ENCODE results near the gene MALAT1. TPM values are rescaled to one million over a fixed set of nuclear protein-coding genes. Genes with fewer than 3 reads are reported as not detected.

The MALAT1 gene
- total RNA-seq, 1 experiment from 2014 or later = 10,851 TPM

GRCh38 chr11:65497141-65498041 is 1.5 kb upstream of the MALAT1 start:
- Mint-ChIP-seq H3K27me3 (ENCODE audit: insufficient read depth, unreplicated experiment) (no peaks in the 10 kb centered on the region), H3K4me3 (ENCODE audit: unreplicated experiment) (no peak overlapping the region), H3K27ac (ENCODE audit: low read depth, unreplicated experiment) (no peak overlapping the region), H3K9me3 (ENCODE audit: unreplicated experiment) (no peaks in the 10 kb centered on the region), H3K36me3 (ENCODE audit: insufficient read depth, unreplicated experiment) (no peaks in the 10 kb centered on the region), H3K4me1 (ENCODE audit: insufficient read depth, unreplicated experiment) (peaks cover 17% of the 10 kb centered on the region)
- POLR2A ChIA-PET = interaction anchor here (0.6 to 30.1 kb wide), 28 partner anchors 6 to 418 kb away, joined by 3 to 2994 read pairs (median 8); partner anchors contain the start of genes DPF2, FAM89B, FRMD8 and MALAT1
- TF ChIP-seq CTCF (IDR thresholded peaks at IDR 0.05; ENCODE audit: unreplicated experiment) = no peak
- CTCF ChIA-PET = interaction anchor here (0.6 to 3.1 kb wide), 17 partner anchors 7 to 183 kb away, joined by 3 to 17 read pairs (median 4); partner anchors contain the start of genes CDC42EP2 and FAM89B
- DNase-seq (ENCODE audit: unreplicated experiment) = peak; percentile 98
- BruUV-seq (replicated peaks) = no TSS peak
- intact Hi-C loops (cut with micrococcal nuclease) = loop anchor here (1.0 to 2.0 kb wide), 3 partner anchors 21 to 45 kb away; no protein-coding TSS in a partner anchor

GRCh38 chr11:65498042-65498726 is 661 bp upstream of the MALAT1 start:
- CTCF ChIA-PET = interaction anchor here (0.6 to 3.1 kb wide), 16 partner anchors 8 to 184 kb away, joined by 3 to 17 read pairs (median 4); partner anchors contain the start of genes CDC42EP2 and NEAT1
- no peaks in the 10 kb centered on the region for H3K9me3 Mint-ChIP-seq (ENCODE audit: unreplicated experiment)
- no peak overlapping the region for H3K27ac Mint-ChIP-seq (ENCODE audit: low read depth, unreplicated experiment)
- H3K4me3 Mint-ChIP-seq (ENCODE audit: unreplicated experiment) = no peak overlapping the region
- peak; percentile 72 for DNase-seq (ENCODE audit: unreplicated experiment)
- TF ChIP-seq CTCF (IDR thresholded peaks at IDR 0.05; ENCODE audit: unreplicated experiment) = no peak
- BruUV-seq (replicated peaks) = TSS peak; percentile 30
- intact Hi-C loops (cut with micrococcal nuclease) = no loop called here
- no peaks in the 10 kb centered on the region for H3K36me3 Mint-ChIP-seq (ENCODE audit: insufficient read depth, unreplicated experiment)
- peaks cover 9% of the 10 kb centered on the region for H3K4me1 Mint-ChIP-seq (ENCODE audit: insufficient read depth, unreplicated experiment)
- H3K27me3 Mint-ChIP-seq (ENCODE audit: insufficient read depth, unreplicated experiment) = no peaks in the 10 kb centered on the region
- POLR2A ChIA-PET = interaction anchor here (0.6 to 30.1 kb wide), 33 partner anchors 6 to 504 kb away, joined by 3 to 2994 read pairs (median 7); partner anchors contain the start of genes BANF1, DPF2, EIF1AD and FAM89B

- no peak for TF ChIP-seq CTCF (IDR thresholded peaks at IDR 0.05; ENCODE audit: unreplicated experiment)
- Mint-ChIP-seq H3K9me3 (ENCODE audit: unreplicated experiment) (no peaks in the 10 kb centered on the region), H3K36me3 (ENCODE audit: insufficient read depth, unreplicated experiment) (no peaks in the 10 kb centered on the region), H3K27ac (ENCODE audit: low read depth, unreplicated experiment) (no peak overlapping the region), H3K4me1 (ENCODE audit: insufficient read depth, unreplicated experiment) (peaks cover 7% of the 10 kb centered on the region), H3K27me3 (ENCODE audit: insufficient read depth, unreplicated experiment) (no peaks in the 10 kb centered on the region), H3K4me3 (ENCODE audit: unreplicated experiment) (no peak overlapping the region)
- intact Hi-C loops (cut with micrococcal nuclease) = no loop called here
- CTCF ChIA-PET = interaction anchor here (0.6 to 3.1 kb wide), 9 partner anchors 13 to 83 kb away, joined by 3 to 17 read pairs (median 3); partner anchors contain the start of gene NEAT1
- DNase-seq (ENCODE audit: unreplicated experiment) = no peak
- BruUV-seq (replicated peaks) = no TSS peak
- POLR2A ChIA-PET = interaction anchor here (0.7 to 30.1 kb wide), 29 partner anchors 6 to 547 kb away, joined by 3 to 2994 read pairs (median 12); partner anchors contain the start of genes BANF1, DPF2, EIF1AD and FAM89B
These were observed 193 bp upstream of the MALAT1 start for GRCh38 chr11:65498727-65498976.
